ENCODE measurements around the gene TSPAN15. TPM values are rescaled to one million over a fixed set of nuclear protein-coding genes. Genes with fewer than 3 reads are reported as not detected.

TSPAN15 gene
- total RNA-seq, 2 experiments from 2014 or later = 2.4 to 3.1 TPM

DNA sequence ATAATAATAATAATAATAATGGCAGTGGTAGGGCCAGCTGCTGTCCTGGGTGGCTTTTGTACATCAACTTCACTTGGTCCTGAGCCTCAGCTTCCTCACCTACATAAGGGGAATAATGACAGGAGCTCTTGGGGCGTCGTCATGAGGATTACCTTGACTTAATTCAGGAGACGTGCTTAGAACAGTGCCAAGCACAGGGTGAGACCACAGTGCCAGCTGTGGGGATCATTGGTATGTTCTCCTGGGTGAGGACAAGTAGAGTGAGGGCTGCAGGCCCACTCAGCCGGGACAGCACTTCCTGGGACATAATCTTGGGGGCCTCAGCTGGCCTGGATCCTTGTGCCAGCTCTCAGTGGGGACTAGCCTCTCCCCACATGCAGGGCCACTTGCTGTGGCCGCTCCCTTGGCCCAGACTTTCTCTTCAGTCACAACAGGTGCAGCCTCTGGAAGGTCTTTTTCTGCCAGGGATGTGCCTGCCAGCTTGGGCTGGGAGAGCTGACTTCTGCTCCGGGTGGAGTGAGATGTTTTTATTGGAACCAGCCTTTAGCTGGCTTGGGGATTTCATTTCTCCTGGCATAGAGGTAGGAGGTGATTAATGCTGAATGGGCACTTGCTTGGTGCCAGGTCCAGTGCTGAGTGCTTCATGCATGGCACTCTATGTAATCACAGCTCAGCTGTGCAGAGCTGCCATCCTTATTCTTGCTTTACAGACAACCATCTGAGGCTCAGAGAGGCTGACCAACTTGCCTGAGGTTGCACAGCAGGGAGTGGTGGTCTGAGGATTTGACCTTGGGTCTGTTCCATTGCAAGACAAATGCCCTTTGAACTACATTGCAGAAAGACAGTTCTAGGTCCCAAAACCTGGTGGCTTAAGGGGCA is 45.3 kb downstream of the TSPAN15 start:
- no peaks in the 10 kb centered on the region for H3K4me1 ChIP-seq (ENCODE audit: insufficient read depth, low read length, poor library complexity, severe bottlenecking)
- H4K20me1 ChIP-seq (ENCODE audit: insufficient read depth, low read length) = no peaks in the 10 kb centered on the region
- no peak overlapping the region for H3K4me2 ChIP-seq (ENCODE audit: low read length)
- TF ChIP-seq, protein P1, sequence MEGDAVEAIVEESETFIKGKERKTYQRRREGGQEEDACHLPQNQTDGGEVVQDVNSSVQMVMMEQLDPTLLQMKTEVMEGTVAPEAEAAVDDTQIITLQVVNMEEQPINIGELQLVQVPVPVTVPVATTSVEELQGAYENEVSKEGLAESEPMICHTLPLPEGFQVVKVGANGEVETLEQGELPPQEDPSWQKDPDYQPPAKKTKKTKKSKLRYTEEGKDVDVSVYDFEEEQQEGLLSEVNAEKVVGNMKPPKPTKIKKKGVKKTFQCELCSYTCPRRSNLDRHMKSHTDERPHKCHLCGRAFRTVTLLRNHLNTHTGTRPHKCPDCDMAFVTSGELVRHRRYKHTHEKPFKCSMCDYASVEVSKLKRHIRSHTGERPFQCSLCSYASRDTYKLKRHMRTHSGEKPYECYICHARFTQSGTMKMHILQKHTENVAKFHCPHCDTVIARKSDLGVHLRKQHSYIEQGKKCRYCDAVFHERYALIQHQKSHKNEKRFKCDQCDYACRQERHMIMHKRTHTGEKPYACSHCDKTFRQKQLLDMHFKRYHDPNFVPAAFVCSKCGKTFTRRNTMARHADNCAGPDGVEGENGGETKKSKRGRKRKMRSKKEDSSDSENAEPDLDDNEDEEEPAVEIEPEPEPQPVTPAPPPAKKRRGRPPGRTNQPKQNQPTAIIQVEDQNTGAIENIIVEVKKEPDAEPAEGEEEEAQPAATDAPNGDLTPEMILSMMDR (conservative IDR thresholded peaks at IDR 0.05; ENCODE audit: low read length) = no peak
- no peak for TF ChIP-seq EZH2phosphoT487 (IDR thresholded peaks at IDR 0.05; ENCODE audit: borderline replicate concordance, low read depth, low read length)
- no peaks in the 10 kb centered on the region for H3K9me2 ChIP-seq (ENCODE audit: insufficient read depth, low read length)
- intact Hi-C loops (cut with micrococcal nuclease; ENCODE audit: unreplicated experiment) = no loop called here
- no peaks in the 10 kb centered on the region for H3K9me3 ChIP-seq (ENCODE audit: low read length)
- BruUV-seq (replicated peaks) = no TSS peak
- H3K4me3 ChIP-seq (ENCODE audit: low read depth, low read length, poor library complexity, severe bottlenecking) = no peak overlapping the region
- DNase-seq (ENCODE audit: low spot score) = no peak
- no peak overlapping the region for H2AFZ ChIP-seq (ENCODE audit: low read length)
- H3K27ac ChIP-seq (ENCODE audit: low read depth, low read length, poor library complexity, severe bottlenecking) = no peak overlapping the region
- CTCF ChIA-PET (ENCODE audit: unreplicated experiment) = no interaction called here
- H3K36me3 ChIP-seq (ENCODE audit: insufficient read depth, low read length) = no peaks in the 10 kb centered on the region
- POLR2A ChIA-PET = interaction anchor here (0.5 to 0.9 kb wide), 2 partner anchors 15 to 641 kb away, joined by 3 read pairs; no protein-coding TSS in a partner anchor
- no peaks in the 10 kb centered on the region for H3K79me2 ChIP-seq (ENCODE audit: insufficient read depth, low read depth, low read length)

DNA sequence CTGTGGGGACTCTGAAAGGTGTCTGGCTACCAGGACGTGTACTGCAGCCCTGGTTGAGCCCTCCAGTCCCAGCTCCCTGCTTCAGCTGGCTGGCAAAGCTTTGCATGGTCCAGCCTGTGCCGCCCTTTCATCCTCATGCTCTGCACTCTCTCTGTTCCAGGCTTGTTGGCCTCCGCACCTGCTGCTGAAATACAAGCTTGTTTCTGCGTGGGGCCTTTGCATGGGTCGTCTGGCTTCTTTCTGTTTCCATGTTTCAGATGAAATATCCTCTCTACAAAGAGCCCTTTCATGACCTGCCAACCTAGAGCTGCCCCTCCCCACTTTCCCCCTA is 45.9 kb downstream of the TSPAN15 start:
- ChIA-PET POLR2A (no interaction called here), CTCF (ENCODE audit: unreplicated experiment) (no interaction called here)
- no peaks in the 10 kb centered on the region for H4K20me1 ChIP-seq (ENCODE audit: insufficient read depth, low read length)
- intact Hi-C loops (cut with micrococcal nuclease; ENCODE audit: unreplicated experiment) = no loop called here
- DNase-seq (ENCODE audit: low spot score) = no peak
- no peaks in the 10 kb centered on the region for H3K36me3 ChIP-seq (ENCODE audit: insufficient read depth, low read length)
- H2AFZ ChIP-seq (ENCODE audit: low read length) = no peak overlapping the region
- no peak overlapping the region for H3K27ac ChIP-seq (ENCODE audit: low read depth, low read length, poor library complexity, severe bottlenecking)
- H3K4me1 ChIP-seq (ENCODE audit: insufficient read depth, low read length, poor library complexity, severe bottlenecking) = no peaks in the 10 kb centered on the region
- BruUV-seq (replicated peaks) = no TSS peak
- H3K9me2 ChIP-seq (ENCODE audit: insufficient read depth, low read length) = no peaks in the 10 kb centered on the region
- no peak overlapping the region for H3K4me2 ChIP-seq (ENCODE audit: low read length)
- no peaks in the 10 kb centered on the region for H3K9me3 ChIP-seq (ENCODE audit: low read length)
- no peak for TF ChIP-seq EZH2phosphoT487 (IDR thresholded peaks at IDR 0.05; ENCODE audit: borderline replicate concordance, low read depth, low read length)
- TF ChIP-seq, protein P1 (conservative IDR thresholded peaks at IDR 0.05; ENCODE audit: low read length) = no peak
- H3K79me2 ChIP-seq (ENCODE audit: insufficient read depth, low read depth, low read length) = no peaks in the 10 kb centered on the region
- no peak overlapping the region for H3K4me3 ChIP-seq (ENCODE audit: low read depth, low read length, poor library complexity, severe bottlenecking)
